ENCODE results near the gene EPB41L2. TPM values are rescaled to one million over a fixed set of nuclear protein-coding genes. Genes with fewer than 3 reads are reported as not detected.

EPB41L2 gene
- total and polyA plus RNA-seq, 10 donors = 19.3 to 210 (median 123) TPM

- Histone ChIP-seq H3K4me1 (peaks cover 0 to 27% (median 6%) of the 10 kb centered on the region in 6 donors), H3K36me3 (peaks cover 0 to 3% (median 0%) of the 10 kb centered on the region in 6 donors), H3K27me3 (replicated peaks in 1 of 7) (no peaks in the 10 kb centered on the region), H3K9me3 (no peaks in the 10 kb centered on the region), H3K27ac (peak overlapping the region in 2 of 8 donors; percentile 32 to 59), H3K4me3 (no peak overlapping the region)
- DNase-seq = no peak
- 88 to 95% (median 91%) methylated on average over 2 of the region's 2 CpGs for WGBS, 5 donors
- no peak for TF ChIP-seq POLR2AphosphoS5 (IDR thresholded peaks at IDR 0.05)
- no peak for TF ChIP-seq POLR2A (IDR thresholded peaks at IDR 0.05)
- no peak for TF ChIP-seq CTCF (IDR thresholded peaks at IDR 0.05 in 8 of 11, conservative IDR thresholded peaks at IDR 0.05 in 3 of 11)
- intact Hi-C loops (cut with DNase I; ENCODE audit: low total_unique reads) = no loop called here
Observed at GRCh38 chr6:130932438-130932837, 130.6 kb downstream of the EPB41L2 start.

- Histone ChIP-seq H3K27me3 (replicated peaks in 1 of 7) (no peaks in the 10 kb centered on the region), H3K4me3 (no peak overlapping the region), H3K4me1 (peaks cover 0 to 27% (median 6%) of the 10 kb centered on the region in 6 donors), H3K27ac (peak overlapping the region in 2 of 8 donors; percentile 18 to 32), H3K9me3 (no peaks in the 10 kb centered on the region), H3K36me3 (no peaks in the 10 kb centered on the region)
- WGBS, 5 donors = 74 to 89% (median 82%) methylated on average over 4 of the region's 4 CpGs
- DNase-seq = no peak
- no peak for TF ChIP-seq CTCF (IDR thresholded peaks at IDR 0.05 in 8 of 11, conservative IDR thresholded peaks at IDR 0.05 in 3 of 11)
- TF ChIP-seq POLR2A (IDR thresholded peaks at IDR 0.05) = no peak
- no peak for TF ChIP-seq POLR2AphosphoS5 (IDR thresholded peaks at IDR 0.05)
- intact Hi-C loops (cut with DNase I; ENCODE audit: low total_unique reads) = no loop called here
Observed at GRCh38 chr6:130931683-130932082, 131.4 kb downstream of the EPB41L2 start.

GRCh38 chr6:130929036-130929678 lies 133.9 kb downstream of the EPB41L2 start:
- H3K36me3 ChIP-seq = peaks cover 0 to 17% (median 0%) of the 10 kb centered on the region in 6 donors
- peaks cover 0 to 21% (median 5%) of the 10 kb centered on the region in 6 donors for H3K4me1 ChIP-seq
- TF ChIP-seq POLR2A (IDR thresholded peaks at IDR 0.05) (no peak), POLR2AphosphoS5 (IDR thresholded peaks at IDR 0.05) (no peak), CTCF (IDR thresholded peaks at IDR 0.05 in 8 of 11, conservative IDR thresholded peaks at IDR 0.05 in 3 of 11) (no peak)
- no peak overlapping the region for H3K4me3 ChIP-seq
- H3K9me3 ChIP-seq = no peaks in the 10 kb centered on the region
- H3K27me3 ChIP-seq (replicated peaks in 1 of 7) = no peaks in the 10 kb centered on the region
- no peak for DNase-seq
- H3K27ac ChIP-seq = peak overlapping the region in 5 of 8 donors; percentile 22 to 66 (median 54)
- 68 to 82% (median 78%) methylated on average over 7 of the region's 7 CpGs for WGBS, 5 donors
- intact Hi-C loops (cut with DNase I; ENCODE audit: low total_unique reads) = no loop called here

- Histone ChIP-seq H3K27me3 (replicated peaks in 1 of 7) (no peaks in the 10 kb centered on the region), H3K4me1 (peaks cover 0 to 19% (median 2%) of the 10 kb centered on the region in 6 donors), H3K36me3 (peaks cover 0 to 20% (median 0%) of the 10 kb centered on the region in 6 donors), H3K27ac (peak overlapping the region in 5 of 8 donors; percentile 39 to 66 (median 54)), H3K9me3 (no peaks in the 10 kb centered on the region), H3K4me3 (no peak overlapping the region)
- TF ChIP-seq POLR2AphosphoS5 (IDR thresholded peaks at IDR 0.05) = no peak
- TF ChIP-seq CTCF (IDR thresholded peaks at IDR 0.05 in 8 of 11, conservative IDR thresholded peaks at IDR 0.05 in 3 of 11) = no peak
- WGBS, 5 donors = 68 to 87% (median 69%) methylated on average over 6 of the region's 6 CpGs
- intact Hi-C loops (cut with DNase I; ENCODE audit: low total_unique reads) = no loop called here
- no peak for DNase-seq
Observed at GRCh38 chr6:130928158-130928912, 134.7 kb downstream of the EPB41L2 start.

Measured in spleen (tissue), 11 donors.